GM21526 (cell line): ENCODE results near the gene TTC8.
"Not testable (repeated sequence)": the region's sequence is repeated elsewhere in the genome, so short reads cannot be mapped to it uniquely, and the experiment has no call there.

ENCODE experiments used
- ATAC-seq: cut with Tn5 transposase; IDR thresholded peaks from one replicate; pipeline ENCODE4 v1.9.1; 2021; ENCODE audit warnings: moderate library complexity; ENCODE audit not compliant: unreplicated experiment, low FRiP score

TTC8 gene

DNA sequence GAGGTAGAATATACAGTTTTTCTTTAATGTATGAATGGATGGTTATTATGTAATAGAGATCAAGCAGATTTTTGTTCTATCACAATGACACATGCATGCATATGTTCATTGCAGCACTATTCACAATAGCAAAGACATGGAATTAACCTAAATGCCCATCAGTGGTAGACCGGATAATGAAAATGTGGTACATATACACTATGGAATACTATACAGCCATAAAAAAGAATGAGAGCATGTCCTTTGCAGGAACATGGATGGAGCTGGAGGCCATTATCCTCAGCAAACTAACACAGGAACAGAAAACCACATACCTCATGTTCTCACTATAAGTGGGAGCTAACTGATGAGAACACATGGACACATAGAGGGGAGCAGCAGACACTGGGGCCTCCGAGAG lies 34.7 kb downstream of the TTC8 start:
- ATAC-seq = not testable (repeated sequence)

DNA sequence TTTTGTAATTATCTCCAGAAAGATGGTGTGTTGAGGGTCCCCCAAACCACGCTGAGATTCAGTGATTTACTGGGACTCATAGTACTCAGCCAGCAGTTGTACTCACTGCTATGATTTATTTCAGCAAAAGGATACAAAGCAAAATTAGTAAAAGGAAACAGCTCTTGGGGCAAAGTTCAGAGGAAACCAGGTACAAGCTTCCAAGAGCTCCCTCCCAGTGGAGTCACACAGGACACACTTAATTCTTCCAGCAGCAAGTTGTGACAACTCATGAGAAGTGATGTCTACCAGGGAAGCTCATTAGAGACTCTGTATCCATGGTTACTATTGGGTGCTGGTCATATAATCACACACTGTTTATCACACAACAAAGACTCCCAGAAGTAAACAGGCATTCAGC lies 38.7 kb downstream of the TTC8 start:
- no peak for ATAC-seq

DNA sequence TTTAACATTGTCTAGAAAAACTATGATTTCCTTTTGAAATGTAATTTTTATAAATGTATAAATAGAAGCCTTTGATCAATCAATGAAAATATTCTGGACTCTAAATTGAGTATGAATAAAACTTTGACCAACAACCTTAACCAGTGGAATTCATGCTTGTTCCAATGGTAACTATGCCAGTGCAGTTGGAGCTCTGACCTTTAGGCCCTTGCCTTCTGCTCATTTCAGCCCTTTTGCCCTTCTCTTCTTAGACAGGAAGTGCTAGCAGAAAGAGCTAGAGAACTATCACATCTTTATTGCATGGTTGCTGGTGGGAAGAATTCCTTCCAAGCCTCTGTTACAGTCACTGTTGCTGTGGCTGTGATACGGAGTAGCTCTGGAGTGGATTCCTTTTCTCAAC lies 39.7 kb downstream of the TTC8 start:
- ATAC-seq = no peak

DNA sequence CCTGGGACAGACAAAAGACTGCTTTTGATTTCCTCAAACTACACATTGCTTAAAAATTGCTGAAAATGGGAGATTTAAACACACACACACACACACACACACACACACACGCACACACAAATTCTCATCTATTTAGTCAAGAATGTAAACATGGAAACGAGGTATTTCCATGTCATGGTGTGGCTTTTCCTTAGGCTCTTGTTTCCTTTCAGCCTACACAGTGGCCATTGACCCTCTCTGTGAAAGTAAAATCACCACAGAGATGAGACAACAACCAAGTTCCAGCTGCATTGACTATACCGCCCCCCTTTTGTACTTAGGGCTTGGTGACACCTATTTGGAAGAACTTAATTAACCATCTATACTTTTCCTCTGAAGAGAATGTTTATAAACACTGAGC lies 41.9 kb downstream of the TTC8 start:
- no peak for ATAC-seq

GRCh38 chr14:88868558-88869159 lies 44.2 kb downstream of the TTC8 start:
- peak; percentile 71 for ATAC-seq

- ATAC-seq = no peak
Measured at GRCh38 chr14:88870777-88871176, 46.3 kb downstream of the TTC8 start.

DNA sequence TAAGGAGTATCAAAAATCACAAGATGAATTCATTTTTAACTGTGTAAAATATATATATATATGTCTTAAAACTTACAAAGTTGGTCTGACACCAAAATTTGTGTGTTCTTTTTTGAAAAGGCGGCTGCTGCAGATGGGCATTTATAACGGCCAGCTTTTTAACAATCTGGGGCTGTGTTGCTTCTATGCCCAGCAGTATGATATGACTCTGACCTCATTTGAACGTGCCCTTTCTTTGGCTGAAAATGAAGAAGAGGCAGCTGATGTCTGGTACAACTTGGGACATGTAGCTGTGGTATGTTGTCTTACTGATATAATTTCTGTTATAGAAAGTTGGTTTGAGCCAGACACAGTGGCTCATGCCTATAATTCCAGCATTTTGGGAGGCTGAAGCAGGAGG lies 47.0 kb downstream of the TTC8 start:
- ATAC-seq = no peak

- no peak for ATAC-seq
Measured at GRCh38 chr14:88872976-88873375, 48.5 kb downstream of the TTC8 start.

DNA sequence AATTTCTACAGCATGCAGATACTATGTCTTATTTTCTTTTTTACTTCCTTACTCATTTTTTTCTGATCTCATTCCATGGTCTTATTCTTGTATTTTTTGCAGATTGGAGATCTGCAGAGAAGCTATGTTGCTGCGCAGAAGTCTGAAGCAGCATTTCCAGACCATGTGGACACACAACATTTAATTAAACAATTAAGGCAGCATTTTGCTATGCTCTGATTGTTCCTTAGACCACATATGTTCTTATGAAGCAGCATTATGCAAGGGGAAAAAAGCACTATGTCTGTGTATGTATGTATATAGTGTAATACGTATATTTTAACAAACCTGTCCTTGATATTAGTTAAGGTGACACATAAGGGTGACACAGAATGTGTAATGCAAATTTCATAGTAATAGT lies 52.7 kb downstream of the TTC8 start:
- ATAC-seq = no peak

- no peak for ATAC-seq
Measured at GRCh38 chr14:88879022-88879421, 54.6 kb downstream of the TTC8 start.

DNA sequence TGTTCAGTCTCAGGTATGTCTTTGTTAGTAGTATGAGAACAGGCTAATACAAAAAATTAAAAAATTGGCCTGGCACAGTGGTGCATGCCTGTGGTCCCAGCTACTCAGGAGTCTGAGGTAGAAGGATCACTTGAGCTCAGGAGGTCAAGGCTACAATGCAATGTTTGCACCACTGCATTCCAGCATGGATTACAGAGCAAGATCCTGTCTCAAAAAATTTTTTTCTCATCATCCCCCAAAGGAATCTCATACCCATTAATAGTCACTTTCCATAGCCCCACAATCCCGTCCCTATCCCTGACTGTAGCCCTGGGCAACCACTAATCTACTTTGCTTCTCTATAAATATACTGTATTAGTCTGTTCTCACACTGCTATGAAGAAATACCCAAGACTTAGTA lies 57.8 kb downstream of the TTC8 start:
- ATAC-seq = no peak

- ATAC-seq = no peak
Measured at GRCh38 chr14:88895116-88895515, 70.7 kb downstream of the TTC8 start.

- no peak for ATAC-seq
Measured at GRCh38 chr14:88901189-88901588, 76.7 kb downstream of the TTC8 start.

DNA sequence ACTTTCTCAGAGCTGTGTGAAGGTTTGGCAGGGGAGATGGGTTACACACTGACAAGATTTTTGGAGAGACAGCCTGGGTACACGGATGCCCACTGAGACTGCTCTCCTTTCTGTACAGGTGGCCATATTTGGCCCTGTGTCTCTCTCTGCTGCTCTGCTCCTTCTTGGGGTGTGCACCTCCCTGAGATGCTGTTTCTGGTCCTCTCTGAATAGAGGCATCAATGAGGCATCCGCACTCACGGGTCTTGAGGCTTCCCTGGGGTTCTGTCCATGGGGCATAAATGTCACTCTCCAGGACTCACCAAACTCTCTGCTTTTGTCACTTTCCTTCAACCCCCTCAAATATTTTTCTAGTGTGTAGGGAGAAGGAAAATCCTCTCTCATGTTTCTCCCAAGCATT lies 77.5 kb downstream of the TTC8 start:
- no peak for ATAC-seq

DNA sequence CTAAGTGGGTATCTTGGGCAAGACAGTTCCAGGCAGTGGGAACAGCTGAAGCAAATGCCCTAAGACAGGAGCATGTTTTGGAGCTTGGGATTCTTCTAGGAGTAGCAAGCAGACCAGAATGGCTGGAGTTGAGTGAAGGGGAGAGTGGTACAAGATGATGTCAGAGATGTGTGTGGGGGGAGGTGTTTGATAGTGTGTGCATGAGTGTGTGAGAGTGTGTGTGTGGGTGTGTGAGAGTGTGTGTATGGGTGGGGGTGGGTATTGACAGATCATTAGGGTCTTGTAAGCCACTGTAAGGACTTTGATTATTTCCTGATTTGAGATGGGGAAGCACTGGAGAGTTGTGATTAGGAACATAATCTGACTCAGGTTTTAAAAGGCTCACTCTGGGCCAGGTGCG lies 78.4 kb downstream of the TTC8 start:
- ATAC-seq = no peak

DNA sequence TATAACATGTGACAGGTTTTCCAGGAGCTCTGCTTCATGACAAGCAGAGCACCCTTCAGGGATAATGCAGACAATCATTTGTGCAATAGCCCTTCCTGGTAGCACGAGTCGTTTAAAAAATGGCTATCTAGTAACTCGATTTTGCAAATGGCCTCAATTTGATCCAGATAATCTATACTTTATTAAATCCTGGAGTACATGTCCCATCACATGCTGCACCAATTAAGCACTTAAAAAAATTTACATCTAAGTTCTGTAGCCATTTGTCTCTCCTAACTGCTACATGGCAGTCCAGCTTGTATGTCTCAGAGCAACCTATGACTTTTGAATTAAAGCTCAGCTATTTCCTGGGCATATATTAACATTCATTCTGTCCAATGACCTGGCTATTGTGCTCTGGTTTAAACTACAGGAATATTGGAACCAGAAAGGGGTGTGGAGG lies 79.8 kb downstream of the TTC8 start:
- no peak for ATAC-seq

GRCh38 chr14:88904864-88905263 lies 80.4 kb downstream of the TTC8 start:
- no peak for ATAC-seq

DNA sequence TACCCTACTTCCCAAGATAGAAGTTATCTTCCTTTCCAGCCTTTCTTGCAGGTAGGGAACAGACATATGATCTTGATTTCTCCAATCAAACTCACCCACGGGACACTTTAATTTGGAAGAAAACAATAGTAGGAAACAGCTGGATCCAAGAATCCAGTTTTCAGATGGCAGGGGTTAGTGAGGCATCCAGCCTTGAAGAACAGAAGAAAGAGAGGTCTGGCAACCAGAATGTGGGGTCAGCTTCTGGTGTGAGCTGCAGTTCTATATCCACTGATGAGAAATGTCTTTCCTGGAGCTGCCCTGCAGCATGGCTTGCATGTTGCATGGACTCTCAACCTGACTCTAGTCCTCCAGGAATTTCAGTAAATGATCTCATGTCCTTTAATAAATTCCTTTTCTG lies 83.8 kb downstream of the TTC8 start:
- ATAC-seq = no peak

DNA sequence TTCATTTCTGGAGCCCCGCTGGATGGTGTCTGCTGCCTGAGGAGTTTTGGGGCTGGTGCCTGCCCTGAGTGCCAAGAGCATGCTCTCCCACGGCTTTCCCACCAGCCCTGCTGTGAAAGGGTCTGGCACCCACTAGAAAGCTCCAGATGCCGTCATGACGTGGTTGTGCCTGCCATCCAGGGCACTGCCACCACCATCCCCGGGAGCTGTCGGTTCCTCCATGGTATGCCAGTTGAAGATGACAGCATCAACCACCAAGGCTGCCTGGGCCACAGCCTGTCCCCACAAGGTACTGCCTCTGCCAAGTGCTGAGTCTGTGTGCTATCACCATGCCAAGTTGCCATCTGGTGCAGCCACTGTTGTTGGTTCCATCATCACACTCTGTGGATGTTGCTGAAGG lies 85.9 kb downstream of the TTC8 start:
- no peak for ATAC-seq

DNA sequence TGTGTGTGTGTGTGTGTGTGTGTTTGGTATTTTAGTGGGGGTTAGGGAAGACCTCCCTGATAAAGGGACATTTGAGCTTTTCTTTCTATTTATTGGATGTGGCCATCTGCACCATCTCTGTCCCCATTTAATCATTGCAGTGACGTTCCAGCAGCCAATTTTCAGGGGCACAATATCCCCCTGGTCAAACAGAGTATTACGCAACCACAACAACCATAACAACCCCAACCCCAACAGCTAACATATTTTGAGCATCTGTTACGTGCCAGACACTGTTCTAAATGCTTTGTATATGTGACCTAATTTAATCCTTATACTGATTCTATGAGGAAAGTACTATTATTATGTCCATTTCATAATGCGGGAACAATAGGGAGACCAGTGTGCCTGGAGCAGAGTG lies 87.4 kb downstream of the TTC8 start:
- no peak for ATAC-seq

DNA sequence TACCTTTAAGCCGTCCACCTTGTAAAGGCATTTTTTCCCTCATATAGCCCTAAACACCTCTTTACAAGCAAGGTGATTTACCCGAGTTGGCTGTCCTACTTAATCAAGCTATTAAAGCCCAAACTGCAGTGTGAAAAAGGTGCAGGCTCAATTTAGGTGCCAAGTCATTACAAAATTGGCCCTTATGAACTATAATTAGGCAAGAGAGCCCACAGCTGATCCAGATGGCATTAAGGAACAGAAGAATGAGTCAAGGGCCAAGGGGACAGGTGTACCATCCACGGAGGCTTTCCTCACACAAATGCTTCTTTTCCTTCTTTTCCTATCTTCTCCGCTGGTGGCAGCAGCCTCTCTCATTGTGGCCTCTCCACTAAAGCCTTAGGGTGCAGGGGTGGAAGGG lies 90.5 kb downstream of the TTC8 start:
- ATAC-seq = no peak

DNA sequence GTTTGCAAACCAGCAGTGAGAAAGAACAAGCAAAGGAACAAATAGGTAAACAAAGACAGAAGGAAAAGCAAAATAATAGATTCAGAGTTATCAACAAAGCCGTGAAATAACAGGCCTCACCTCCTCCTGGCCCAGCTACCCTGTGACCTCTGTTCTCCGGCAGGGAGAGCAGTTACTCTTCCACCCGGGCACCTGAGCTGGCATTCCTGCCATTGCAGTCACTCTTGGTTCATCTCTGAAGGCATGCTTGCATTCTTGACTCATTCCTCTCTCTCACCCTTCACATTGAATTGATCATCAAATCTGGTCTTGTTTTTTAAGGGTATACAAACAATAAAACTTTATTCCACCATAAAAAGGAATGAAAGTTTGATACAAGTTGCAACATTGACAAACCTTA lies 95.1 kb downstream of the TTC8 start:
- no peak for ATAC-seq
